Measurements from ENCODE around the gene FTCDNL1.

The FTCDNL1 gene

DNA sequence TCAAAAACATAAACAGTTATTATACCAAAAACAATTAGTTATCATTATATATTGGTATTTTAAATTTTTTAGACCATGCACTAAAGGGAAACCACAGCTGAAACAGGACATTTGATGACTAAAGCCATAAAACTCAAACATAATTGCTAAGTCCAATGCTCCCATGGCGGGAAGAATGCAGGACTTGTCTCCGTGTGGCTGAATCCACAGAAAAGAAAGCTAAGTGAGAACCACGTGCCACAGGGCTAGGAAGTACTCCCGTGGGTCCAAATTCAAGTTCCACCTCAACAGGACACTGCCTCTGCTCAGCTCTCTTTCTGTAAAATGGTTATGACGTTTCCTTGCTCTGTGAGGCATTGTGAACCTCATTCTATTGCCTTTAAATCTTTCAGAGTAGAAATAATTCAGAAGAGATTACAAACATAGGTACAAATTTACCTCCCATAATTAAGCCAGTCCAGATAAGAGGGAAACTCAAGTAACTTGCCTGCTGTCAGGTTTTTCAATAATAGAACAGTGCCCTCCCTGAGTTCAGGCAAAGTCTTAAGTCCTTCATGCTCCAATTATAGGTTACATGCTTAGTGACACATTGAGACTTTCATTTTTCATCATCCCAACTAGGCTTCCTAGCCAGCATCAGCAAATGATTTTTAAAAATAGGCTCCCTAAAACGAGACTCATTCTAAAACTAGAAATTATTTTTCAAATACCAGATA lies 36.7 kb downstream of the FTCDNL1 start:
- DNase-seq (ENCODE audit: low read depth): no peak
- TF ChIP-seq, protein P1, sequence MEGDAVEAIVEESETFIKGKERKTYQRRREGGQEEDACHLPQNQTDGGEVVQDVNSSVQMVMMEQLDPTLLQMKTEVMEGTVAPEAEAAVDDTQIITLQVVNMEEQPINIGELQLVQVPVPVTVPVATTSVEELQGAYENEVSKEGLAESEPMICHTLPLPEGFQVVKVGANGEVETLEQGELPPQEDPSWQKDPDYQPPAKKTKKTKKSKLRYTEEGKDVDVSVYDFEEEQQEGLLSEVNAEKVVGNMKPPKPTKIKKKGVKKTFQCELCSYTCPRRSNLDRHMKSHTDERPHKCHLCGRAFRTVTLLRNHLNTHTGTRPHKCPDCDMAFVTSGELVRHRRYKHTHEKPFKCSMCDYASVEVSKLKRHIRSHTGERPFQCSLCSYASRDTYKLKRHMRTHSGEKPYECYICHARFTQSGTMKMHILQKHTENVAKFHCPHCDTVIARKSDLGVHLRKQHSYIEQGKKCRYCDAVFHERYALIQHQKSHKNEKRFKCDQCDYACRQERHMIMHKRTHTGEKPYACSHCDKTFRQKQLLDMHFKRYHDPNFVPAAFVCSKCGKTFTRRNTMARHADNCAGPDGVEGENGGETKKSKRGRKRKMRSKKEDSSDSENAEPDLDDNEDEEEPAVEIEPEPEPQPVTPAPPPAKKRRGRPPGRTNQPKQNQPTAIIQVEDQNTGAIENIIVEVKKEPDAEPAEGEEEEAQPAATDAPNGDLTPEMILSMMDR (conservative IDR thresholded peaks at IDR 0.05; ENCODE audit: control insufficient read depth, insufficient read depth, low read depth, low read length): no peak
- no peak overlapping the region for H3K4me3 ChIP-seq (ENCODE audit: control insufficient read depth, low read depth, low read length)

GRCh38 chr2:199812493-199812892 lies 38.5 kb downstream of the FTCDNL1 start:
- H3K4me3 ChIP-seq (ENCODE audit: control insufficient read depth, low read depth, low read length): no peak overlapping the region
- TF ChIP-seq, protein P1 (conservative IDR thresholded peaks at IDR 0.05; ENCODE audit: control insufficient read depth, insufficient read depth, low read depth, low read length): no peak
- DNase-seq (ENCODE audit: low read depth): no peak

DNA sequence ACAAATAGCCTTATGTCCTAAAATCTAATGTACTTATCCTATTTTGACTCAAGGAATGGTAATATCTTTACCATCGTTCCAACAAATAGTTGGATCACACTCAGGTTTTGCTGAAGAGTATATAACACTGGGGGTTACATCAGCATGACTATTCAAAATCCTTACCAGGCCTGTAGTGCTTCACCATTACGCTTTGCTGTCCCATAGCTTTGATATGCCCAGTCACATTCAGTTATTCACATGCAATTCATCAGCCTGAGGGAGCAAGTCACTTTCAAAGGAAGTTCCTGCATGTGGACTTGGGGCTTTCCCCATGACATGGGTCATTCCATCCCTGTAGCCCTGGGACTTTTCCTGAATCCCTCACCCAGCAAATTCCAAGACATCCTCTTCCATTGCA lies 39.6 kb downstream of the FTCDNL1 start:
- DNase-seq (ENCODE audit: low read depth): peak; percentile 44
- no peak overlapping the region for H3K4me3 ChIP-seq (ENCODE audit: control insufficient read depth, low read depth, low read length)
- TF ChIP-seq, protein P1 (conservative IDR thresholded peaks at IDR 0.05; ENCODE audit: control insufficient read depth, insufficient read depth, low read depth, low read length): no peak

- DNase-seq (ENCODE audit: low read depth): peak; percentile 82
- TF ChIP-seq, protein P1 (conservative IDR thresholded peaks at IDR 0.05; ENCODE audit: control insufficient read depth, insufficient read depth, low read depth, low read length): no peak
- H3K4me3 ChIP-seq (ENCODE audit: control insufficient read depth, low read depth, low read length): no peak overlapping the region
Observed at GRCh38 chr2:199810422-199811171, 40.4 kb downstream of the FTCDNL1 start.

DNA sequence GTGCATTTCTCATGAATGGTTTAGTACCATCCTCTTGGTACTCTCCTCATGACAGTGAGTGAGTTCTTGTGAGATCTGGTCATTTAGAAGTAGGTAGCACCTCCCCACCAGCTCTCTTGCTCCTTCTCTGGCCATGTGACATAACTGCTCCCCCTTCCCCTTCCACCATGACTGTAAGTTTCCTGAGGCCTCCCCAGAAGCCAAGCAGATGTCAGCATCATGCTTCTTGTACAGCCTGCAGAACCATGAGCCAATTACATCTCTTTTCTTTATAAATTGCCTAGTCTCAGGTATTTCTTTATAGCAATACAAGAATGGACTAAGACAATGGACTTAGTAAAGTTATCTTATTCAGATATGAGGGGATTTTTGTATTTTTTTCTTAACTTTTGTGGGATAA lies 43.0 kb downstream of the FTCDNL1 start:
- TF ChIP-seq, protein P1 (conservative IDR thresholded peaks at IDR 0.05; ENCODE audit: control insufficient read depth, insufficient read depth, low read depth, low read length): no peak
- H3K4me3 ChIP-seq (ENCODE audit: control insufficient read depth, low read depth, low read length): no peak overlapping the region
- DNase-seq (ENCODE audit: low read depth): no peak

DNA sequence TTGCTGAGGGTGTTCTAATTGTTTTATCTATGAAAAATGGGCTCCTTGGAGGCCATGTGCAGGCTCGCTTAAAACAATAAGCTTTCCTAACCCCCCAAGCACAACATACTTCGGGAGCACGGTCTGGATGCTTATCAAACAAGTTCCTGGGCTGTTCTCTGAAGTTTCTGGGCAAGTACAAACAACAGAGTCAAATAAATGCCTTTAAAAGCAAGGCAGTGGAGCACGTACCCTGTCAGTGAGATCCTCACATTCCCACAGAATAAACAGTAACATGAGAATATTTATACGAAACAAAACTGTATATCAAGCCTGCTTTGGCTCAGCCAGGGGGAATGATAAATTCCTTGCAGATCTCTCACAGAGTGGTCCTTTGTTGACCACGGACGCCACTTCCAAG lies 44.8 kb downstream of the FTCDNL1 start:
- TF ChIP-seq, protein P1 (conservative IDR thresholded peaks at IDR 0.05; ENCODE audit: control insufficient read depth, insufficient read depth, low read depth, low read length): no peak
- H3K4me3 ChIP-seq (ENCODE audit: control insufficient read depth, low read depth, low read length): no peak overlapping the region

More for the DNA sequence above, 44.8 kb downstream of the FTCDNL1 start:
- no peak for DNase-seq (ENCODE audit: low read depth)

Data from fibroblast of mammary gland (primary cell).